ENCODE results near the gene PLOD2. TPM values are rescaled to one million over a fixed set of nuclear protein-coding genes. Genes with fewer than 3 reads are reported as not detected.

Gene PLOD2
- 1 to 10 TPM in 1 of 2 experiments, under 1 TPM in 1; 0.20 to 1.2 TPM for total RNA-seq

GRCh38 chr3:146160964-146161662 lies at the start of gene PLOD2:
Gene PLOD2 (minus strand): TSS chr3:146161184. CDS start chr3:146160989, 195 bp downstream.
- Mint-ChIP-seq H3K27ac (no peak within 1 kb of the TSS), H3K36me3 (no peaks in the 10 kb centered on the region)
- peak; percentile 65 for ATAC-seq

DNA sequence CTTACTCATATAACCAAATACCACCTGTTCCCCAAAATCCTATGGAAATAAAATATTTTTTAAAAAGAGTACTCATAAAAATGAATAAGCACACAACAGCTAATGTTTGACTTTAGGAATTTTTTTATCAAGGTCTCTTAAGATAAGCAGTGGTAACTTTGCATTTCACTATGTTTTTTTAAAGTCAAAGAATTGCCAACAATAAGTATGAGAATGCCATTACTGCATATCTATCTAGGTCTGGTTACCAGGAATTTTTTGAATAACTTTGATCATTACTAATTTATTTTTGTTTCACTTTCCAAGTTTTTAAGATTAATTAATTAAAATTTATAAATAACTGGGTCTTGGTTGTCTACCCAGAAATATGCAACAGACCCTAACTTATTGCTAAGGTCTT lies 48.4 kb upstream of the PLOD2 start:
- H3K27ac Mint-ChIP-seq, result no peak overlapping the region

More at GRCh38 chr3:146160964-146161662, at the start of gene PLOD2:
- peak within 1 kb of the TSS; percentile 54 for H3K4me3 Mint-ChIP-seq
- no peak for DNase-seq
- CTCF ChIA-PET, result no interaction called here
- H3K9me3 Mint-ChIP-seq (ENCODE audit: low read depth), result no peaks in the 10 kb centered on the region
- H3K4me1 Mint-ChIP-seq, result peaks cover 13% of the 10 kb centered on the region
- peaks cover 60% of the 10 kb centered on the region for H3K27me3 Mint-ChIP-seq

DNA sequence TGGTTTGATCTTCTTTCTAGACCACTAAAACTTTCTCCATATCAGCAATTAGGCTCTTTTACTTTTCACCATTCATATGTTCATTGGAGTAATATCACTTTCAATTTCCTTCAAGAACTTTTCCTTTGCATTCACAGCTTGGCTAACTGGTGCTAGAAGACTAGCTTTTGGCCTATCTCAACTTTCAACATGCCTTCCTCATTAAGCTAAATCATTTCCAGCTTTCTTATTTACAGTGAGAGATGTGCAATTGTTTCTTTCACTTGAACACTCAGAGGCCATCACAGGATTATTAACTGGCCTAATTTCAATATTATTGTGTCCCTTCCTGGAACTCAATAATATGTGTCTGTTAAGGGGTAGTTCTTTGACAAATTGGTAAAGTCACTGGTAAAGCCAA lies 42.8 kb upstream of the PLOD2 start:
- H3K36me3 Mint-ChIP-seq, result no peaks in the 10 kb centered on the region
- peaks cover 11% of the 10 kb centered on the region for H3K27me3 Mint-ChIP-seq
- no peak for ATAC-seq
- H3K9me3 Mint-ChIP-seq (ENCODE audit: low read depth), result no peaks in the 10 kb centered on the region
- H3K4me1 Mint-ChIP-seq, result no peaks in the 10 kb centered on the region
- DNase-seq, result no peak
- CTCF ChIA-PET, result no interaction called here
- no peak overlapping the region for H3K4me3 Mint-ChIP-seq
- no peak overlapping the region for H3K27ac Mint-ChIP-seq

More for the DNA sequence above, 48.4 kb upstream of the PLOD2 start:
- H3K36me3 Mint-ChIP-seq, result no peaks in the 10 kb centered on the region
- H3K9me3 Mint-ChIP-seq (ENCODE audit: low read depth), result no peaks in the 10 kb centered on the region
- DNase-seq, result no peak
- H3K4me1 Mint-ChIP-seq, result no peaks in the 10 kb centered on the region
- H3K27me3 Mint-ChIP-seq, result peaks cover 9% of the 10 kb centered on the region
- CTCF ChIA-PET, result no interaction called here
- H3K4me3 Mint-ChIP-seq, result no peak overlapping the region
- no peak for ATAC-seq

GRCh38 chr3:146200461-146201220 lies 39.7 kb upstream of the PLOD2 start:
- Mint-ChIP-seq H3K27me3 (peaks cover 12% of the 10 kb centered on the region), H3K4me3 (no peak overlapping the region), H3K4me1 (no peaks in the 10 kb centered on the region), H3K27ac (no peak overlapping the region), H3K9me3 (ENCODE audit: low read depth) (no peaks in the 10 kb centered on the region), H3K36me3 (no peaks in the 10 kb centered on the region)
- CTCF ChIA-PET, result interaction anchor here (1.3 kb wide), 1 partner anchor 11 kb away, joined by 3 read pairs; no protein-coding TSS in a partner anchor
- no peak for ATAC-seq
- DNase-seq, result no peak

- H3K4me1 Mint-ChIP-seq, result no peaks in the 10 kb centered on the region
- H3K27me3 Mint-ChIP-seq, result peaks cover 14% of the 10 kb centered on the region
- no peaks in the 10 kb centered on the region for H3K9me3 Mint-ChIP-seq (ENCODE audit: low read depth)
- CTCF ChIA-PET, result interaction anchor here (1.3 kb wide), 1 partner anchor 10 kb away, joined by 3 read pairs; no protein-coding TSS in a partner anchor
- no peaks in the 10 kb centered on the region for H3K36me3 Mint-ChIP-seq
- H3K4me3 Mint-ChIP-seq, result no peak overlapping the region
- ATAC-seq (no peak), DNase-seq (no peak)
- no peak overlapping the region for H3K27ac Mint-ChIP-seq
Measured at GRCh38 chr3:146199762-146200161, 38.8 kb upstream of the PLOD2 start.

DNA sequence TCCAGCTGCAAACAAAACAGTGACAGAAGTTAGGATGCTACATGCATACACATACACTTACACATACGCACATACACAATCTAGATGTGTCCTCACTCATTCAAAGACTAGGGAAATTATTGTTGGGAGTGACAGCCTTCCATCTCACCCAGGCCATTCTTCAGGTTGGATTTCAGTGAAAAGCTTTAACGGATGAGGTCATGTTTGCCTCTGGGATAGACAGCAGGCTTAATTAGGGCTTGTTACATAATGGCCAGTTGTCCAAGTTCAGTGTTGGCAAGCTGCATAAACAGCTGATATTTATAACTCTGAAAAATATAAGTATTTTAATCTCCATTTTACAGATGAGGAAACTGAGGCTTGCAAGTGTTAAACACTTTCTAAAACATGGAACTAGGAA lies 35.8 kb upstream of the PLOD2 start:
- DNase-seq, result no peak
- no peaks in the 10 kb centered on the region for H3K4me1 Mint-ChIP-seq
- H3K9me3 Mint-ChIP-seq (ENCODE audit: low read depth), result no peaks in the 10 kb centered on the region
- CTCF ChIA-PET, result interaction anchor here (1.0 kb wide), 1 partner anchor 9 kb away, joined by 5 read pairs; no protein-coding TSS in a partner anchor
- no peak for ATAC-seq
- H3K27me3 Mint-ChIP-seq, result peaks cover 14% of the 10 kb centered on the region
- H3K27ac Mint-ChIP-seq, result no peak overlapping the region
- no peak overlapping the region for H3K4me3 Mint-ChIP-seq
- no peaks in the 10 kb centered on the region for H3K36me3 Mint-ChIP-seq

GRCh38 chr3:146195605-146196004 lies 34.6 kb upstream of the PLOD2 start:
- CTCF ChIA-PET, result no interaction called here
- Mint-ChIP-seq H3K4me1 (no peaks in the 10 kb centered on the region), H3K36me3 (no peaks in the 10 kb centered on the region), H3K9me3 (ENCODE audit: low read depth) (no peaks in the 10 kb centered on the region), H3K4me3 (no peak overlapping the region), H3K27me3 (peaks cover 9% of the 10 kb centered on the region), H3K27ac (no peak overlapping the region)
- no peak for DNase-seq
- ATAC-seq, result no peak

- CTCF ChIA-PET, result no interaction called here
Measured at GRCh38 chr3:146195030-146195429, 34.0 kb upstream of the PLOD2 start.

DNA sequence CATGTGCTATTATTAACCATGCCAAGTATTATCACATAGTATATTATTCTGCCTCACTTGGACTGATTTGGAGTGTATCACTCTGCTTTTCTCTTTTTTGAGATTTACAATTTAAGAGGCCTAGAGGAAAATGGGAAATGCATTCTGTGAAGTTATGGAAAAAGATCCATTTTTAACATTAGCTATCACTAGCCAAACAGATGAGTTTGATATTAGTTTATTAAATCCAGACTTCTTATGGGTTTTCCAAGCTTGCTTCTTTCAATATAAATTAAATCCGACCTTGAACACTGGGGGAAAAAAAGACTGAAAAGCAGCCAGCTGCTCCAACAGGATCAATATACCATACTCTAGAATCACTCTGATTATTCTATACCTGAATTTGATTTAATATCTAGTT lies 30.1 kb upstream of the PLOD2 start:
- Mint-ChIP-seq H3K27ac (no peak overlapping the region), H3K4me1 (no peaks in the 10 kb centered on the region)

More at GRCh38 chr3:146195030-146195429, 34.0 kb upstream of the PLOD2 start:
- H3K4me3 Mint-ChIP-seq, result no peak overlapping the region
- no peak overlapping the region for H3K27ac Mint-ChIP-seq
- no peaks in the 10 kb centered on the region for H3K36me3 Mint-ChIP-seq
- no peaks in the 10 kb centered on the region for H3K9me3 Mint-ChIP-seq (ENCODE audit: low read depth)
- ATAC-seq (no peak), DNase-seq (no peak)
- H3K27me3 Mint-ChIP-seq, result peaks cover 9% of the 10 kb centered on the region
- no peaks in the 10 kb centered on the region for H3K4me1 Mint-ChIP-seq

GRCh38 chr3:146189519-146190173 lies 28.7 kb upstream of the PLOD2 start:
- no peak for DNase-seq
- Mint-ChIP-seq H3K4me1 (no peaks in the 10 kb centered on the region), H3K4me3 (no peak overlapping the region), H3K27me3 (peaks cover 9% of the 10 kb centered on the region), H3K36me3 (no peaks in the 10 kb centered on the region), H3K9me3 (ENCODE audit: low read depth) (no peaks in the 10 kb centered on the region), H3K27ac (no peak overlapping the region)
- CTCF ChIA-PET, result interaction anchor here (0.6 to 3.4 kb wide), 14 partner anchors 8 to 405 kb away, joined by 3 to 18 read pairs (median 4); no protein-coding TSS in a partner anchor
- ATAC-seq, result peak; percentile 63

More for the DNA sequence above, 30.1 kb upstream of the PLOD2 start:
- H3K36me3 Mint-ChIP-seq, result no peaks in the 10 kb centered on the region
- no peaks in the 10 kb centered on the region for H3K9me3 Mint-ChIP-seq (ENCODE audit: low read depth)
- peaks cover 12% of the 10 kb centered on the region for H3K27me3 Mint-ChIP-seq
- no peak for ATAC-seq
- DNase-seq, result no peak
- CTCF ChIA-PET, result interaction anchor here (1.6 kb wide), 1 partner anchor 386 kb away, joined by 4 read pairs; no protein-coding TSS in a partner anchor
- no peak overlapping the region for H3K4me3 Mint-ChIP-seq

- ATAC-seq (no peak), DNase-seq (no peak)
- Mint-ChIP-seq H3K4me1 (no peaks in the 10 kb centered on the region), H3K36me3 (no peaks in the 10 kb centered on the region), H3K27ac (no peak overlapping the region), H3K4me3 (no peak overlapping the region), H3K9me3 (ENCODE audit: low read depth) (no peaks in the 10 kb centered on the region), H3K27me3 (peaks cover 9% of the 10 kb centered on the region)
- CTCF ChIA-PET, result interaction anchor here (1.6 to 3.4 kb wide), 3 partner anchors 10 to 126 kb away, joined by 3 to 18 read pairs (median 5); no protein-coding TSS in a partner anchor
Measured at GRCh38 chr3:146187334-146187950, 26.5 kb upstream of the PLOD2 start.

DNA sequence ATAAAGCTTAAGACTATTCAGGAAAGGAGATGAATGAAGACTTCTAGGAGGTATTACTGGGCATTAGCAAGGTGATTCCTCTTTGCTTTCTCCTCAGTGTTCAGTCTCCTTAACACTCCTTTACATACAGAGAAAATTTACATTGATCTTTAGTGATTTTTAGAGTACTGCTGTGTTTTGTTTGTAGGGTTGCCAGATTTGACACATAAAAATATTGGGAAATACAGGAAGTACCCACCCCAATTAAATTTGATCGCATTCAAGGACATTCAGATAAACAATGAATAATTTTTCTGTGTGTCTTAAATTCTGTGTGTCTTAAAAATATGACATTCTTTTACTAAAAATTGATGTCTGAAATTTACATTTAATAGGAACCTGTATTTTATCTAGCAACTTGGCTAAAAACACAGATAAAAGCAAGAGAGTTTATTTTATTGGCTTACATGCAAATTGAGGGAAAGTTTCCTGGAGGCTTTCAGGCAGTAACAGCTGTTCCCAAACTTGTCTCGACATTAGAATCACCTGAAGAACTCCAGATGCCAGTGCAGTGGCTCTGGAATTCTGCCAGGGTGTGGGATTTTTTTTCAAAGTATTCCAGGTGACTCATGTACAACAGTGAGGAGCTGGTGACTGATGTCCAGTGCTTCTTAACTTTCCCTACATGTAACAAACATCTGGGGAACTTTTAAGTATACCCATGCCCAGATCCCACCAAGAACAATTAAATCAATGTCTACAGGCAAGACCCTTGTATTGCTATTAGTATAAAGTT lies 23.4 kb upstream of the PLOD2 start:
- ATAC-seq (no peak), DNase-seq (no peak)
- no peaks in the 10 kb centered on the region for H3K9me3 Mint-ChIP-seq (ENCODE audit: low read depth)
- H3K27ac Mint-ChIP-seq, result no peak overlapping the region
- peaks cover 10% of the 10 kb centered on the region for H3K27me3 Mint-ChIP-seq
- H3K4me1 Mint-ChIP-seq, result no peaks in the 10 kb centered on the region
- H3K36me3 Mint-ChIP-seq, result no peaks in the 10 kb centered on the region
- CTCF ChIA-PET, result no interaction called here
- no peak overlapping the region for H3K4me3 Mint-ChIP-seq
